ENCODE results near the gene CPM. TPM values are rescaled to one million over a fixed set of nuclear protein-coding genes. Genes with fewer than 3 reads are reported as not detected.
"Not testable (repeated sequence)": the region's sequence is repeated elsewhere in the genome, so short reads cannot be mapped to it uniquely, and the experiment has no call there.

CPM gene
- total and polyA plus RNA-seq, 3 experiments from 2014 or later, result 0.26 to 1.9 (median 1.6) TPM

GRCh38 chr12:68821357-68822188 lies 111.4 kb downstream of the CPM start:
- Histone ChIP-seq H3K4me1 (ENCODE audit: insufficient read depth, low read length) (no peaks in the 10 kb centered on the region), H3K4me3 (ENCODE audit: low read length) (no peak overlapping the region), H3K9me3 (ENCODE audit: low read length) (no peaks in the 10 kb centered on the region), H3K27ac (ENCODE audit: low read depth, low read length) (no peak overlapping the region), H3K27me3 (ENCODE audit: insufficient read depth, low read length, poor library complexity, severe bottlenecking) (no peaks in the 10 kb centered on the region), H3K36me3 (ENCODE audit: insufficient read depth, low read length) (peaks cover 51% of the 10 kb centered on the region)
- H3K27ac Mint-ChIP-seq, result peak overlapping the region in 6 of 8 donors; percentile 32 to 88 (median 52)
- ChIA-PET POLR2A (interaction anchor here (0.5 kb wide), 1 partner anchor 96 kb away, joined by 5 read pairs; no protein-coding TSS in a partner anchor), CTCF (interaction anchor here (0.7 to 6.0 kb wide), 3 partner anchors 9 to 14 kb away, joined by 3 to 30 read pairs (median 3); partner anchors contain the start of gene MDM2)
- no peaks in the 10 kb centered on the region for H3K9me3 Mint-ChIP-seq
- H3K4me3 Mint-ChIP-seq, result no peak overlapping the region
- peaks cover 16 to 45% (median 43%) of the 10 kb centered on the region in 3 donors for H3K4me1 Mint-ChIP-seq
- H3K36me3 Mint-ChIP-seq, result peaks cover 9 to 76% (median 13%) of the 10 kb centered on the region in 3 donors
- DNase-seq, result no peak
- no peaks in the 10 kb centered on the region for H3K27me3 Mint-ChIP-seq

GRCh38 chr12:68819481-68819880 lies 113.5 kb downstream of the CPM start:
- H3K9me3 Mint-ChIP-seq, result not testable (repeated sequence)
- H3K4me1 Mint-ChIP-seq, result peaks cover 24 to 62% (median 60%) of the 10 kb centered on the region in 3 donors

GRCh38 chr12:68815928-68816800 lies 116.8 kb downstream of the CPM start:
- Histone ChIP-seq H3K27ac (ENCODE audit: low read depth, low read length) (no peak overlapping the region), H3K27me3 (ENCODE audit: insufficient read depth, low read length, poor library complexity, severe bottlenecking) (no peaks in the 10 kb centered on the region), H3K36me3 (ENCODE audit: insufficient read depth, low read length) (peaks cover 43% of the 10 kb centered on the region), H3K9me3 (ENCODE audit: low read length) (no peaks in the 10 kb centered on the region), H3K4me3 (ENCODE audit: low read length) (no peak overlapping the region), H3K4me1 (ENCODE audit: insufficient read depth, low read length) (peaks cover 26% of the 10 kb centered on the region)
- Mint-ChIP-seq H3K4me1 (peaks cover 41 to 73% (median 72%) of the 10 kb centered on the region in 3 donors), H3K27ac (peak overlapping the region in 7 of 8 donors; percentile 33 to 85 (median 64)), H3K9me3 (no peaks in the 10 kb centered on the region), H3K36me3 (peaks cover 3 to 71% (median 12%) of the 10 kb centered on the region in 3 donors), H3K4me3 (no peak overlapping the region), H3K27me3 (no peaks in the 10 kb centered on the region)
- ChIA-PET CTCF (interaction anchor here (0.6 to 2.8 kb wide), 4 partner anchors 8 to 20 kb away, joined by 3 to 15 read pairs (median 4); partner anchors contain the start of gene MDM2), POLR2A (interaction anchor here (0.7 to 1.1 kb wide), 2 partner anchors 8 to 460 kb away, joined by 6 read pairs; partner anchors contain the start of gene MDM2)
- no peak for DNase-seq

More at GRCh38 chr12:68819481-68819880, 113.5 kb downstream of the CPM start:
- H3K4me1 ChIP-seq (ENCODE audit: insufficient read depth, low read length); H3K27me3 ChIP-seq (ENCODE audit: insufficient read depth, low read length, poor library complexity, severe bottlenecking); H3K27ac ChIP-seq (ENCODE audit: low read depth, low read length); DNase-seq; H3K9me3 ChIP-seq (ENCODE audit: low read length); H3K27me3 Mint-ChIP-seq; POLR2A ChIA-PET; H3K4me3 ChIP-seq (ENCODE audit: low read length); H3K4me3 Mint-ChIP-seq: not testable (repeated sequence)
- CTCF ChIA-PET, result interaction anchor here (6.0 kb wide), 1 partner anchor 11 kb away, joined by 30 read pairs; no protein-coding TSS in a partner anchor
- peaks cover 3 to 72% (median 8%) of the 10 kb centered on the region in 3 donors for H3K36me3 Mint-ChIP-seq
- H3K27ac Mint-ChIP-seq, result peak overlapping the region in 1 of 8 donors; percentile 60
- peaks cover 47% of the 10 kb centered on the region for H3K36me3 ChIP-seq (ENCODE audit: insufficient read depth, low read length)

- Mint-ChIP-seq H3K4me1 (peaks cover 42 to 75% (median 72%) of the 10 kb centered on the region in 3 donors), H3K36me3 (peaks cover 3 to 69% (median 15%) of the 10 kb centered on the region in 3 donors), H3K27me3 (no peaks in the 10 kb centered on the region), H3K27ac (peak overlapping the region; percentile 1 to 74 (median 32)), H3K9me3 (no peaks in the 10 kb centered on the region), H3K4me3 (peak overlapping the region in 4 of 7 donors; percentile 1 to 3 (median 1))
- Histone ChIP-seq H3K27me3 (ENCODE audit: insufficient read depth, low read length, poor library complexity, severe bottlenecking) (no peaks in the 10 kb centered on the region), H3K4me1 (ENCODE audit: insufficient read depth, low read length) (peaks cover 30% of the 10 kb centered on the region), H3K27ac (ENCODE audit: low read depth, low read length) (no peak overlapping the region), H3K9me3 (ENCODE audit: low read length) (no peaks in the 10 kb centered on the region), H3K36me3 (ENCODE audit: insufficient read depth, low read length) (peaks cover 43% of the 10 kb centered on the region), H3K4me3 (ENCODE audit: low read length) (no peak overlapping the region)
- ChIA-PET CTCF (interaction anchor here (1.2 to 2.9 kb wide), 3 partner anchors 10 to 15 kb away, joined by 3 to 9 read pairs (median 5); no protein-coding TSS in a partner anchor), POLR2A (interaction anchor here (0.6 to 1.1 kb wide), 3 partner anchors 8 to 459 kb away, joined by 3 to 6 read pairs (median 6); partner anchors contain the start of gene MDM2)
- no peak for DNase-seq
Measured at GRCh38 chr12:68815232-68815927, 117.6 kb downstream of the CPM start.

- ChIA-PET POLR2A (interaction anchor here (0.6 kb wide), 1 partner anchor 139 kb away, joined by 3 read pairs; no protein-coding TSS in a partner anchor), CTCF (interaction anchor here (2.9 kb wide), 1 partner anchor 15 kb away, joined by 9 read pairs; no protein-coding TSS in a partner anchor)
- Mint-ChIP-seq H3K36me3 (peaks cover 0 to 66% (median 15%) of the 10 kb centered on the region in 3 donors), H3K9me3 (no peaks in the 10 kb centered on the region), H3K4me1 (peaks cover 44 to 70% (median 69%) of the 10 kb centered on the region in 3 donors), H3K27ac (peak overlapping the region in 6 of 8 donors; percentile 1 to 66 (median 10)), H3K27me3 (no peaks in the 10 kb centered on the region), H3K4me3 (peak overlapping the region in 2 of 7 donors; percentile 3 to 39)
- H3K36me3 ChIP-seq (ENCODE audit: insufficient read depth, low read length), result peaks cover 43% of the 10 kb centered on the region
- H3K27me3 ChIP-seq (ENCODE audit: insufficient read depth, low read length, poor library complexity, severe bottlenecking), result no peaks in the 10 kb centered on the region
- H3K9me3 ChIP-seq (ENCODE audit: low read length), result no peaks in the 10 kb centered on the region
- no peak for DNase-seq
- no peak overlapping the region for H3K4me3 ChIP-seq (ENCODE audit: low read length)
- no peak overlapping the region for H3K27ac ChIP-seq (ENCODE audit: low read depth, low read length)
- peaks cover 30% of the 10 kb centered on the region for H3K4me1 ChIP-seq (ENCODE audit: insufficient read depth, low read length)
Measured at GRCh38 chr12:68814490-68815231, 118.3 kb downstream of the CPM start.

GRCh38 chr12:68813242-68813593 lies 119.8 kb downstream of the CPM start:
- ChIA-PET POLR2A (interaction anchor here (0.7 kb wide), 1 partner anchor 203 kb away, joined by 3 read pairs; no protein-coding TSS in a partner anchor), CTCF (interaction anchor here (1.0 to 2.9 kb wide), 3 partner anchors 9 to 17 kb away, joined by 3 to 9 read pairs (median 3); no protein-coding TSS in a partner anchor)
- no peak for DNase-seq
- H3K27ac ChIP-seq (ENCODE audit: low read depth, low read length), result no peak overlapping the region
- H3K4me1 ChIP-seq (ENCODE audit: insufficient read depth, low read length), result peaks cover 35% of the 10 kb centered on the region
- H3K4me1 Mint-ChIP-seq, result peaks cover 46 to 70% (median 69%) of the 10 kb centered on the region in 3 donors
- H3K27me3 ChIP-seq (ENCODE audit: insufficient read depth, low read length, poor library complexity, severe bottlenecking), result no peaks in the 10 kb centered on the region
- no peak overlapping the region for H3K4me3 ChIP-seq (ENCODE audit: low read length)
- peak overlapping the region in 6 of 8 donors; percentile 1 to 84 (median 22) for H3K27ac Mint-ChIP-seq
- H3K36me3 Mint-ChIP-seq, result peaks cover 0 to 70% (median 12%) of the 10 kb centered on the region in 3 donors
- peaks cover 36% of the 10 kb centered on the region for H3K36me3 ChIP-seq (ENCODE audit: insufficient read depth, low read length)
- peak overlapping the region in 2 of 7 donors; percentile 6 to 19 for H3K4me3 Mint-ChIP-seq
- no peaks in the 10 kb centered on the region for H3K9me3 Mint-ChIP-seq
- no peaks in the 10 kb centered on the region for H3K9me3 ChIP-seq (ENCODE audit: low read length)
- H3K27me3 Mint-ChIP-seq, result peaks cover 0 to 4% of the 10 kb centered on the region in 2 donors
